Endothelial cell (in vitro differentiated cells): ENCODE measurements around the gene GABBR2. TPM values are rescaled to one million over a fixed set of nuclear protein-coding genes. Genes with fewer than 3 reads are reported as not detected.

Experiments
- DNase-seq: peaks from one replicate; pipeline ENCODE4 v3.0.0; 2021; ENCODE audit warnings: low spot score
- H3K27ac Mint-ChIP-seq: one replicate; pipeline ENCODE4 v1.8.0; 2021; ENCODE audit warnings: mixed read lengths, inconsistent platforms; ENCODE audit not compliant: unreplicated experiment
- H3K27me3 Mint-ChIP-seq: one replicate; pipeline ENCODE4 v1.8.0; 2021; ENCODE audit warnings: mild to moderate bottlenecking, moderate library complexity, mixed read lengths, inconsistent platforms; ENCODE audit not compliant: unreplicated experiment
- H3K36me3 Mint-ChIP-seq: one replicate; pipeline ENCODE4 v1.8.0; 2021; ENCODE audit warnings: mild to moderate bottlenecking, low read depth, mixed read lengths, inconsistent platforms; ENCODE audit not compliant: unreplicated experiment
- H3K4me1 Mint-ChIP-seq: one replicate; pipeline ENCODE4 v1.8.0; 2021; ENCODE audit warnings: mild to moderate bottlenecking, mixed read lengths, inconsistent platforms; ENCODE audit not compliant: unreplicated experiment
- H3K4me3 Mint-ChIP-seq: one replicate; pipeline ENCODE4 v1.8.0; 2021; ENCODE audit warnings: mild to moderate bottlenecking, mixed read lengths, inconsistent platforms; ENCODE audit not compliant: unreplicated experiment
- H3K9me3 Mint-ChIP-seq: one replicate; pipeline ENCODE4 v1.8.0; 2021; ENCODE audit warnings: mixed read lengths, inconsistent platforms; ENCODE audit not compliant: unreplicated experiment
- CTCF ChIP-seq: fragments of 200-600 bp; sonication (generic); IDR thresholded peaks from one replicate; pipeline ENCODE4 v1.5.0; 2021; ENCODE audit warnings: antibody characterized with exemption; ENCODE audit not compliant: unreplicated experiment
- total RNA-seq: library from RNA; stranded (reverse); fragmentation: NEBNext Ultra II Directional; extraction: Animal tissue kit (Norgen Biotek cat#: 25700); gene quantifications from one replicate; pipeline ENCODE4 v1.2.1, GENCODE V29; 2021; ENCODE audit not compliant: unreplicated experiment

The GABBR2 gene
- total RNA-seq, 1 donor from 2014 or later = 0.46 TPM

DNA sequence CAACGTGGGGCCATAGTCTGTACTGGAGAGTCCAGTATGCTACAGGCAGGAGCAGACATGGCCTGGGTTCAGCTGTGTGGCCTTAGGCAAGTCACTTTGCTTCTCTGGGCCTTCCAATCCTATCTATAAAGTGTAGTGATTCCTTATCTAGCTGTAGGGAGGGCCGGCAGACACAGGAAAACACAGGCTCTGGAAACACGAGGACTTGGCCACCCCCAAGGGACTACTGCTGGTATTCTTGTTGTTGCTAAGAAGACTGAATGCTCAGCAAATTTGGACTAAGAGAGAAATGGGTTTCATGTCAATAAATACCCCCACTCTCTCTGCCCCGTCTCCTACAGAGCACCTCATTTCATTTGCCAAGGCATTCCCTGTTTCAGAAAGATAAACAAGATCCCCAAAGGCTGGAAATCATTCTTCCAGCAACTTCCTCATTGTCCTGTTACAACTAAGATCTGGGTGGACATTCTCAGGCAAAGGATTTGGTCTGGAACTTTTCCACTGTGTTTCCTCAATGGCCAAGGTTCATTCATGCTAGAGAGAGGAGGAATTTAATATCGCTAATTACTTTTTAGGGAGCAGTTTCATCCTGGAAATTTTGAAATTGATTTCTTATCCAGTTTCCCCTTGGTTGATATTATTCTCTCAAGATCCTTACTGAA is 105.8 kb downstream of the GABBR2 start:
- no peaks in the 10 kb centered on the region for H3K36me3 Mint-ChIP-seq
- no peak for TF ChIP-seq CTCF
- DNase-seq = no peak
- peaks cover 19% of the 10 kb centered on the region for H3K4me1 Mint-ChIP-seq
- no peak overlapping the region for H3K27ac Mint-ChIP-seq
- H3K27me3 Mint-ChIP-seq = peaks cover 2% of the 10 kb centered on the region
- no peak overlapping the region for H3K4me3 Mint-ChIP-seq
- no peaks in the 10 kb centered on the region for H3K9me3 Mint-ChIP-seq

DNA sequence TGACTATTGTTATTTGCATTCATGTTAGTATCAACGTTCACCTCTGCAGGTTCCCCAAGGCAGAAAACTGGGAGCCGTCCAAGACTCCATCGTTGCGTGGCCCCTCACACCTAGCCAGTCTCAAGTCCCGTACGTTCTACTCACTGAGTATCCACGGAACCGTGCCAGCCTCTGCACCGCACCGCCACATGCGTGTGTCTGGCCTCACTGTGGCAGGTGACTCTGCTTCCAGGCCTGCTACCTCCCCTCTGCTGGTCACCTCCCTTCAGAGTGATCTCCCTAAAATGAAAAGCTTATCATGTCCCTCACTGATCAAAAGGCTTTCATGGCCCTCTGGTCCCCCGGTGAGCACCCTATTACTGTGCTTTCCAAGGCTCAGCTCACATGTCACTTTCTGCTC is 108.1 kb downstream of the GABBR2 start:
- H3K9me3 Mint-ChIP-seq = no peaks in the 10 kb centered on the region
- H3K36me3 Mint-ChIP-seq = no peaks in the 10 kb centered on the region
- no peak for DNase-seq
- peaks cover 2% of the 10 kb centered on the region for H3K27me3 Mint-ChIP-seq
- H3K4me1 Mint-ChIP-seq = peaks cover 9% of the 10 kb centered on the region
- no peak for TF ChIP-seq CTCF
- H3K4me3 Mint-ChIP-seq = no peak overlapping the region
- no peak overlapping the region for H3K27ac Mint-ChIP-seq

- H3K27me3 Mint-ChIP-seq = peaks cover 2% of the 10 kb centered on the region
- H3K36me3 Mint-ChIP-seq = no peaks in the 10 kb centered on the region
- TF ChIP-seq CTCF = no peak
- peaks cover 9% of the 10 kb centered on the region for H3K4me1 Mint-ChIP-seq
- no peak overlapping the region for H3K4me3 Mint-ChIP-seq
- DNase-seq = no peak
- H3K9me3 Mint-ChIP-seq = no peaks in the 10 kb centered on the region
- H3K27ac Mint-ChIP-seq = no peak overlapping the region
Measured at GRCh38 chr9:98599566-98600216, 109.0 kb downstream of the GABBR2 start.

DNA sequence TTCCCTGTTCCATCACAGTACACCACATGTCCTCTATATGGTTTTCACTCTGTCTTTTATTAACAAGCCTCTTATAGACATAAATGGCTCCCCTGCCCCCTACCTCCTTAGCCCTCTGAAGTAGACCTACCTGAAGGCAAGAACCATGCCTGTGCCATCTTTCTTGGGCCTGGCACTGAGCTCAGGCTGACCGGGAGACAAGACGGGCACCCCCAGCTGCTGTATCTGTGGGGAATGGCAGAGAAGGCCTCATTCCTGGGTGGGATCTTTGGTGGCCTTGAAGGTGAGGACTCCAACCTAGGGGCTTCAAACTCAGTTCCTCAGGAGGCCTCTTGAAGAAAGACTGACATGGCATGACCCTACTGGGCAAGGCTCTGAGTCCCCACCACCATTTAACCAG is 109.9 kb downstream of the GABBR2 start:
- Mint-ChIP-seq H3K4me3 (no peak overlapping the region), H3K27ac (no peak overlapping the region), H3K36me3 (no peaks in the 10 kb centered on the region), H3K27me3 (peaks cover 4% of the 10 kb centered on the region), H3K9me3 (no peaks in the 10 kb centered on the region), H3K4me1 (peaks cover 9% of the 10 kb centered on the region)
- no peak for TF ChIP-seq CTCF
- no peak for DNase-seq

- Mint-ChIP-seq H3K4me3 (no peak overlapping the region), H3K36me3 (no peaks in the 10 kb centered on the region), H3K27ac (no peak overlapping the region), H3K9me3 (no peaks in the 10 kb centered on the region), H3K27me3 (peaks cover 5% of the 10 kb centered on the region), H3K4me1 (peaks cover 3% of the 10 kb centered on the region)
- no peak for TF ChIP-seq CTCF
- DNase-seq = no peak
Measured at GRCh38 chr9:98597236-98597771, 111.4 kb downstream of the GABBR2 start.
